ENCODE measurements around the gene FAM107B. TPM values are rescaled to one million over a fixed set of nuclear protein-coding genes. Genes with fewer than 3 reads are reported as not detected.
A peak's percentile ranks its signal among the peaks of the same experiment; 100 is the strongest.

Gene FAM107B
- total RNA-seq, 5 donors from 2014 or later (not counting 1 experiment from before 2014, with no cell fraction given): 175 to 298 (median 214) TPM

GRCh38 chr10:14605231-14605925 lies 169.3 kb downstream of the FAM107B start:
- H3K27me3 ChIP-seq (replicated peaks in 1 of 2; ENCODE audit: control insufficient read depth in 2 of 2, extremely low read depth in 1 of 2, insufficient read depth in 2 of 2, low read length in 1 of 2): no peaks in the 10 kb centered on the region
- DNase-seq: peak in 1 of 35 experiments; percentile 69
- Mint-ChIP-seq H3K27me3 (no peaks in the 10 kb centered on the region), H3K4me1 (peaks cover 40 to 61% (median 51%) of the 10 kb centered on the region in 3 donors), H3K36me3 (peaks cover 14% of the 10 kb centered on the region), H3K9me3 (no peaks in the 10 kb centered on the region), H3K27ac (peak overlapping the region; percentile 93), H3K4me3 (peak overlapping the region; percentile 94 to 99 (median 94))
- ATAC-seq (replicated peaks in 1 of 4): peak; percentile 6 to 19 (median 12)
- ChIA-PET POLR2A (interaction anchor here (0.6 to 1.6 kb wide), 10 partner anchors 8 to 232 kb away, joined by 3 to 9 read pairs (median 4); partner anchors contain the start of genes CDNF (in 1 of the 2), HSPA14 (in 1 of the 2) and MSANTD7 (in 1 of the 2)), CTCF (interaction anchor here in 1 of 2 donors (1.1 to 1.8 kb wide), 2 partner anchors 107 to 233 kb away, joined by 3 to 4 read pairs; partner anchors contain the start of genes CDNF, HSPA14 and MSANTD7)
- WGBS (ENCODE audit: insufficient coverage): 25% methylated on average over 5 of the region's 7 CpGs
- no peaks in the 10 kb centered on the region for H3K9me3 ChIP-seq
- H3K27ac ChIP-seq (ENCODE audit: low read length): peak overlapping the region; percentile 73
- H3K4me1 ChIP-seq (ENCODE audit: control insufficient read depth in 1 of 2, extremely low read depth in 1 of 2, insufficient read depth in 2 of 2, low read length in 2 of 2): peaks cover 22 to 34% of the 10 kb centered on the region in 2 experiments
- H3K36me3 ChIP-seq (ENCODE audit: control insufficient read depth in 2 of 2, extremely low read depth in 1 of 2, insufficient read depth in 1 of 2, low read length in 1 of 2): peaks cover 9 to 13% of the 10 kb centered on the region in 2 donors
- H3K4me3 ChIP-seq (ENCODE audit: control insufficient read depth in 1 of 2, extremely low read depth in 1 of 2, low read length in 1 of 2): peak overlapping the region in 1 of 2 donors; percentile 69

- Histone ChIP-seq H3K27me3 (replicated peaks in 1 of 2; ENCODE audit: control insufficient read depth in 2 of 2, extremely low read depth in 1 of 2, insufficient read depth in 2 of 2, low read length in 1 of 2) (no peaks in the 10 kb centered on the region), H3K4me3 (ENCODE audit: control insufficient read depth in 1 of 2, extremely low read depth in 1 of 2, low read length in 1 of 2) (peak overlapping the region; percentile 69 to 72), H3K36me3 (ENCODE audit: control insufficient read depth in 2 of 2, extremely low read depth in 1 of 2, insufficient read depth in 1 of 2, low read length in 1 of 2) (peaks cover 9 to 19% of the 10 kb centered on the region in 2 donors), H3K9me3 (no peaks in the 10 kb centered on the region), H3K4me1 (ENCODE audit: control insufficient read depth in 1 of 2, extremely low read depth in 1 of 2, insufficient read depth in 2 of 2, low read length in 2 of 2) (peaks cover 22 to 43% of the 10 kb centered on the region in 2 experiments), H3K27ac (ENCODE audit: low read length) (peak overlapping the region; percentile 73)
- ATAC-seq (replicated peaks in 1 of 4) (peak; percentile 70 to 79 (median 74)), DNase-seq (peak in 34 of 35 experiments; percentile 22 to 83 (median 58))
- peak overlapping the region; percentile 93 for H3K27ac Mint-ChIP-seq
- ChIA-PET CTCF (interaction anchor here in 1 of 2 donors (1.0 to 1.8 kb wide), 3 partner anchors 50 to 234 kb away, joined by 3 to 5 read pairs (median 4); partner anchors contain the start of genes CDNF, HSPA14 and MSANTD7), POLR2A (interaction anchor here (0.5 to 1.6 kb wide), 12 partner anchors 10 to 818 kb away, joined by 3 to 9 read pairs (median 4); partner anchors contain the start of genes CDNF (in 1 of the 2), HSPA14 (in 1 of the 2) and MSANTD7 (in 1 of the 2))
- peak overlapping the region; percentile 94 to 99 (median 94) for H3K4me3 Mint-ChIP-seq
- 2% methylated on average over 79 of the region's 94 CpGs for WGBS (ENCODE audit: insufficient coverage)
- no peaks in the 10 kb centered on the region for H3K9me3 Mint-ChIP-seq
- H3K27me3 Mint-ChIP-seq: no peaks in the 10 kb centered on the region
- H3K36me3 Mint-ChIP-seq: peaks cover 24% of the 10 kb centered on the region
- peaks cover 49 to 67% (median 61%) of the 10 kb centered on the region in 3 donors for H3K4me1 Mint-ChIP-seq
Observed at GRCh38 chr10:14604181-14605142, 170.2 kb downstream of the FAM107B start.

- H3K4me3 Mint-ChIP-seq: peak overlapping the region; percentile 92 to 99 (median 95)
- Histone ChIP-seq H3K4me1 (ENCODE audit: control insufficient read depth in 1 of 2, extremely low read depth in 1 of 2, insufficient read depth in 2 of 2, low read length in 2 of 2) (peaks cover 22 to 51% of the 10 kb centered on the region in 2 experiments), H3K27me3 (replicated peaks in 1 of 2; ENCODE audit: control insufficient read depth in 2 of 2, extremely low read depth in 1 of 2, insufficient read depth in 2 of 2, low read length in 1 of 2) (no peaks in the 10 kb centered on the region), H3K27ac (ENCODE audit: low read length) (peak overlapping the region; percentile 70), H3K4me3 (ENCODE audit: control insufficient read depth in 1 of 2, extremely low read depth in 1 of 2, low read length in 1 of 2) (peak overlapping the region; percentile 65 to 74), H3K36me3 (ENCODE audit: control insufficient read depth in 2 of 2, extremely low read depth in 1 of 2, insufficient read depth in 1 of 2, low read length in 1 of 2) (peaks cover 9 to 28% of the 10 kb centered on the region in 2 donors), H3K9me3 (no peaks in the 10 kb centered on the region)
- ChIA-PET CTCF (no interaction called here), POLR2A (interaction anchor here in 1 of 2 donors (0.5 to 0.7 kb wide), 2 partner anchors 9 to 12 kb away, joined by 3 to 5 read pairs; no protein-coding TSS in a partner anchor)
- H3K9me3 Mint-ChIP-seq: no peaks in the 10 kb centered on the region
- H3K4me1 Mint-ChIP-seq: peaks cover 56 to 70% (median 69%) of the 10 kb centered on the region in 3 donors
- 0% methylated on average over 51 of the region's 58 CpGs for WGBS (ENCODE audit: insufficient coverage)
- ATAC-seq (replicated peaks in 1 of 4) (peak; percentile 16 to 41 (median 37)), DNase-seq (peak in 3 of 35 experiments; percentile 21 to 38 (median 29))
- no peaks in the 10 kb centered on the region for H3K27me3 Mint-ChIP-seq
- H3K36me3 Mint-ChIP-seq: peaks cover 29% of the 10 kb centered on the region
- peak overlapping the region; percentile 92 to 95 for H3K27ac Mint-ChIP-seq
Observed at GRCh38 chr10:14603534-14604102, 171.1 kb downstream of the FAM107B start.

- ATAC-seq (replicated peaks in 1 of 4) (no peak), DNase-seq (no peak)
- H3K36me3 Mint-ChIP-seq: peaks cover 35% of the 10 kb centered on the region
- Histone ChIP-seq H3K4me1 (ENCODE audit: control insufficient read depth in 1 of 2, extremely low read depth in 1 of 2, insufficient read depth in 2 of 2, low read length in 2 of 2) (peaks cover 22 to 57% of the 10 kb centered on the region in 2 experiments), H3K27me3 (replicated peaks in 1 of 2; ENCODE audit: control insufficient read depth in 2 of 2, extremely low read depth in 1 of 2, insufficient read depth in 2 of 2, low read length in 1 of 2) (no peaks in the 10 kb centered on the region), H3K4me3 (ENCODE audit: control insufficient read depth in 1 of 2, extremely low read depth in 1 of 2, low read length in 1 of 2) (peak overlapping the region; percentile 65 to 74), H3K9me3 (no peaks in the 10 kb centered on the region), H3K27ac (ENCODE audit: low read length) (peak overlapping the region; percentile 70), H3K36me3 (ENCODE audit: control insufficient read depth in 2 of 2, extremely low read depth in 1 of 2, insufficient read depth in 1 of 2, low read length in 1 of 2) (peaks cover 13 to 34% of the 10 kb centered on the region in 2 donors)
- peak overlapping the region; percentile 92 to 99 (median 95) for H3K4me3 Mint-ChIP-seq
- H3K27me3 Mint-ChIP-seq: no peaks in the 10 kb centered on the region
- peak overlapping the region; percentile 92 to 95 for H3K27ac Mint-ChIP-seq
- H3K4me1 Mint-ChIP-seq: peaks cover 63 to 76% (median 72%) of the 10 kb centered on the region in 3 donors
- ChIA-PET CTCF (interaction anchor here in 1 of 2 donors (0.6 kb wide), 1 partner anchor 65 kb away, joined by 3 read pairs; no protein-coding TSS in a partner anchor), POLR2A (interaction anchor here (0.5 to 1.8 kb wide), 5 partner anchors 15 to 65 kb away, joined by 3 to 9 read pairs (median 5); no protein-coding TSS in a partner anchor)
- H3K9me3 Mint-ChIP-seq: no peaks in the 10 kb centered on the region
- WGBS (ENCODE audit: insufficient coverage): no CpG with 5 or more reads among the region's 9 CpGs
Observed at GRCh38 chr10:14602807-14603533, 171.7 kb downstream of the FAM107B start.

Measured in T-cell (primary cell).